Hepatocyte (in vitro differentiated cells): ENCODE data around the gene WDFY4. TPM values are rescaled to one million over a fixed set of nuclear protein-coding genes. Genes with fewer than 3 reads are reported as not detected.

Experiments
- DNase-seq: peaks from one replicate; pipeline ENCODE4 v3.0.0-alpha.2; 2016; ENCODE audit warnings: low spot score
- H2AFZ ChIP-seq: fragments of 200-600 bp; sonication (generic); 2 replicates; pipeline ENCODE4 v1.6.0; 2016; ENCODE audit warnings: antibody characterized with exemption, mild to moderate bottlenecking
- H3K27ac ChIP-seq: fragments of 200-600 bp; sonication (generic); 2 replicates; pipeline ENCODE4 v1.5.1; 2016; ENCODE audit warnings: mild to moderate bottlenecking
- H3K27me3 ChIP-seq: fragments of 200-600 bp; sonication (generic); 2 replicates; pipeline ENCODE4 v1.6.1; 2016
- H3K36me3 ChIP-seq: fragments of 200-600 bp; sonication (generic); replicated peaks from 2 replicates; pipeline ENCODE4 v1.5.1; 2016; ENCODE audit warnings: low read depth; ENCODE audit not compliant: insufficient read depth
- H3K4me1 ChIP-seq: fragments of 200-600 bp; sonication (generic); 2 replicates; pipeline ENCODE4 v1.5.1; 2016; ENCODE audit warnings: mild to moderate bottlenecking, moderate library complexity; ENCODE audit not compliant: insufficient read depth
- H3K4me2 ChIP-seq: fragments of 200-600 bp; sonication (generic); 2 replicates; pipeline ENCODE4 v1.6.0; 2016
- H3K4me3 ChIP-seq: fragments of 200-600 bp; sonication (generic); 2 replicates; pipeline ENCODE4 v1.5.1; 2016; ENCODE audit warnings: mild to moderate bottlenecking
- H3K79me2 ChIP-seq: fragments of 200-600 bp; sonication (generic); 2 replicates; pipeline ENCODE4 v1.6.0; 2017; ENCODE audit warnings: mild to moderate bottlenecking
- H3K9me2 ChIP-seq: fragments of 200-600 bp; sonication (generic); replicated peaks from 2 replicates; pipeline ENCODE4 v1.6.0; 2017; ENCODE audit warnings: mild to moderate bottlenecking; ENCODE audit not compliant: insufficient read depth
- H3K9me3 ChIP-seq: fragments of 200-600 bp; sonication (generic); 2 replicates; pipeline ENCODE4 v1.5.1; 2016; ENCODE audit warnings: low read depth, mild to moderate bottlenecking
- H4K20me1 ChIP-seq: fragments of 200-600 bp; sonication (generic); 2 replicates; pipeline ENCODE4 v1.6.0; 2016; ENCODE audit warnings: mild to moderate bottlenecking; ENCODE audit not compliant: insufficient read depth, poor library complexity, severe bottlenecking
- CTCF ChIP-seq: fragments of 200-600 bp; sonication (generic); IDR thresholded peaks from 2 replicates; pipeline ENCODE4 v1.5.1; 2016; ENCODE audit warnings: antibody characterized with exemption, mild to moderate bottlenecking; ENCODE audit not compliant: poor library complexity
- EZH2 ChIP-seq: fragments of 200-600 bp; sonication (generic); IDR thresholded peaks from 2 replicates; pipeline ENCODE4 v1.6.1; 2016; ENCODE audit warnings: antibody characterized with exemption, mild to moderate bottlenecking, borderline replicate concordance
- EZH2phosphoT487 ChIP-seq: fragments of 200-600 bp; sonication (generic); IDR thresholded peaks from one replicate; pipeline ENCODE4 v1.6.1; 2018; ENCODE audit warnings: antibody characterized with exemption, mild to moderate bottlenecking, low read depth, moderate library complexity; ENCODE audit not compliant: unreplicated experiment, severe bottlenecking
- WGBS: methylation state at CpG from one replicate; pipeline ENCODE4 v1.1.6; 2016; ENCODE audit warnings: low lambda C conversion rate; ENCODE audit errors: missing lambda C conversion rate; 5-methylcytosine and 5-hydroxymethylcytosine counted together
- polyA plus RNA-seq: library from polyadenylated mRNA; unstranded; fragments of >200 nt; fragmentation: Nextera tagmentation; extraction: Ambion mirVana; gene quantifications from 2 replicates; pipeline ENCODE4 v1.2.1, GENCODE V29; 2016
- total RNA-seq: library from RNA; depleted of rRNA; stranded (reverse); fragments of >200 nt; gene quantifications from 2 replicates; pipeline ENCODE4 v1.2.3, GENCODE V29; 2014

Gene WDFY4
- total and polyA plus RNA-seq, 2 experiments from 2014 or later = 0.43 to 0.91 TPM

- TF ChIP-seq EZH2phosphoT487 (no peak), CTCF (no peak), EZH2 (no peak)
- Histone ChIP-seq H2AFZ (no peak overlapping the region), H3K4me2 (no peak overlapping the region), H3K36me3 (no peaks in the 10 kb centered on the region), H3K4me1 (peaks cover 8% of the 10 kb centered on the region), H4K20me1 (no peaks in the 10 kb centered on the region), H3K4me3 (no peak overlapping the region), H3K27me3 (no peaks in the 10 kb centered on the region), H3K27ac (no peak overlapping the region), H3K9me3 (no peaks in the 10 kb centered on the region), H3K79me2 (no peaks in the 10 kb centered on the region), H3K9me2 (no peaks in the 10 kb centered on the region)
- no peak for DNase-seq
- whole genome bisulfite sequencing = 69% methylated on average over 2 of the region's 2 CpGs
Observed at GRCh38 chr10:48807791-48808470, 123.3 kb downstream of the WDFY4 start.

- Histone ChIP-seq H3K4me3 (no peak overlapping the region), H3K27me3 (no peaks in the 10 kb centered on the region), H3K79me2 (no peaks in the 10 kb centered on the region), H3K36me3 (no peaks in the 10 kb centered on the region), H3K27ac (no peak overlapping the region), H3K9me2 (no peaks in the 10 kb centered on the region), H2AFZ (no peak overlapping the region), H3K4me1 (peaks cover 4% of the 10 kb centered on the region), H3K9me3 (no peaks in the 10 kb centered on the region), H4K20me1 (no peaks in the 10 kb centered on the region), H3K4me2 (no peak overlapping the region)
- no peak for TF ChIP-seq CTCF
- no peak for TF ChIP-seq EZH2
- no peak for TF ChIP-seq EZH2phosphoT487
- WGBS = 95% methylated on average over 2 of the region's 2 CpGs
- no peak for DNase-seq
Observed at GRCh38 chr10:48809261-48809660, 124.6 kb downstream of the WDFY4 start.

- WGBS = 82% methylated on average over 5 of the region's 5 CpGs
- Histone ChIP-seq H3K4me2 (no peak overlapping the region), H3K4me3 (no peak overlapping the region), H3K9me2 (no peaks in the 10 kb centered on the region), H3K9me3 (no peaks in the 10 kb centered on the region), H2AFZ (no peak overlapping the region), H4K20me1 (no peaks in the 10 kb centered on the region), H3K27me3 (no peaks in the 10 kb centered on the region), H3K79me2 (no peaks in the 10 kb centered on the region), H3K27ac (no peak overlapping the region), H3K36me3 (no peaks in the 10 kb centered on the region), H3K4me1 (no peaks in the 10 kb centered on the region)
- DNase-seq = no peak
- no peak for TF ChIP-seq CTCF
- TF ChIP-seq EZH2 = no peak
- no peak for TF ChIP-seq EZH2phosphoT487
Observed at GRCh38 chr10:48811461-48811860, 126.8 kb downstream of the WDFY4 start.
